Esophagus muscularis mucosa (tissue), 4 donors: ENCODE measurements around the gene RASIP1. TPM values are rescaled to one million over a fixed set of nuclear protein-coding genes. Genes with fewer than 3 reads are reported as not detected.
"Not testable (repeated sequence)": the region's sequence is repeated elsewhere in the genome, so short reads cannot be mapped to it uniquely, and the experiment has no call there.

ENCODE experiments used
- DNase-seq: peaks from one replicate; pipeline ENCODE4 v3.0.0-alpha.2; 2017; ENCODE audit errors: extremely low spot score
- H3K27ac ChIP-seq, 4 donors: fragments of 200-600 bp; sonication (generic); replicated peaks in 1 of 4; 1 replicate in 3 of 4; 2 replicates in 1 of 4; pipeline ENCODE4 v1.5.1; 2016 to 2019; ENCODE audit warnings: mild to moderate bottlenecking in 1 of 4
- H3K27me3 ChIP-seq, 4 donors: fragments of 200-600 bp; sonication (generic); one replicate each; pipeline versions ENCODE4 v1.5.1 to v1.6.0; 2016 to 2019
- H3K36me3 ChIP-seq, 4 donors: fragments of 200-600 bp; sonication (generic); one replicate each; pipeline ENCODE4 v1.5.1; 2016 to 2019
- H3K4me1 ChIP-seq, 4 donors: fragments of 200-600 bp; sonication (generic); one replicate each; pipeline ENCODE4 v1.5.1; 2016 to 2019
- H3K4me3 ChIP-seq, 4 donors: fragments of 200-600 bp; sonication (generic); 1 replicate in 2 of 4; 2 replicates in 2 of 4; pipeline ENCODE4 v1.5.1; 2016 to 2019; ENCODE audit warnings: mild to moderate bottlenecking in 4 of 4, moderate library complexity in 1 of 4
- H3K9me3 ChIP-seq, 4 donors: fragments of 200-600 bp; sonication (generic); 1 replicate in 3 of 4; 2 replicates in 1 of 4; pipeline ENCODE4 v1.5.1; 2016 to 2019
- CTCF ChIP-seq, 3 experiments: fragments of 200-600 bp in 2 of 3; fragments of 450-650 bp in 1 of 3; sonication (generic) in 2 of 3; IDR thresholded peaks; one replicate each; pipeline ENCODE4 v1.5.1; 2017 to 2019; ENCODE audit warnings: antibody characterized with exemption in 3 of 3, mild to moderate bottlenecking in 2 of 3, moderate library complexity in 1 of 3
- EP300 ChIP-seq: sonication (generic); formaldehyde crosslinking; IDR thresholded peaks from one replicate; pipeline ENCODE4 v1.6.1; 2017; ENCODE audit warnings: antibody characterized with exemption
- POLR2A ChIP-seq: fragments of 450-650 bp; IDR thresholded peaks from one replicate; pipeline ENCODE4 v1.6.1; 2017; ENCODE audit warnings: antibody characterized with exemption, moderate library complexity, mild to moderate bottlenecking, low read depth
- POLR2AphosphoS5 ChIP-seq, 2 donors: sonication (generic); formaldehyde crosslinking; IDR thresholded peaks; one replicate each; pipeline ENCODE4 v1.6.1; 2017; ENCODE audit warnings: antibody characterized with exemption in 2 of 2
- WGBS: methylation state at CpG from one replicate; pipeline ENCODE4 v1.1.5; 2018; 5-methylcytosine and 5-hydroxymethylcytosine counted together
- intact Hi-C: fragments of 100-400 bp; cut with DNase I; formaldehyde crosslinking; loops from one replicate; pipeline ENCODE4 v1.15.1; 2023
- total RNA-seq, 4 donors: library from RNA; depleted of rRNA; stranded (reverse); fragments of >200 nt; gene quantifications; one replicate each; pipeline versions ENCODE4 v1.1.0 to v1.2.1, GENCODE V29; 2016

Gene RASIP1
- total RNA-seq, 4 donors from 2014 or later, result 15.0 to 27.7 (median 22.8) TPM

GRCh38 chr19:48686088-48686487, 54.3 kb downstream of the RASIP1 start:
- no peak for DNase-seq
- intact Hi-C loops, result no loop called here
- WGBS, result 81% methylated on average over 3 of the region's 3 CpGs
- no peaks in the 10 kb centered on the region for H3K9me3 ChIP-seq
- TF ChIP-seq POLR2A (no peak), POLR2AphosphoS5 (IDR thresholded peaks at IDR 0.05) (no peak), EP300 (no peak), CTCF (IDR thresholded peaks at IDR 0.05) (no peak)
- no peaks in the 10 kb centered on the region for H3K27me3 ChIP-seq
- no peak overlapping the region for H3K4me3 ChIP-seq
- no peak overlapping the region for H3K27ac ChIP-seq
- no peaks in the 10 kb centered on the region for H3K4me1 ChIP-seq
- H3K36me3 ChIP-seq, result no peaks in the 10 kb centered on the region

GRCh38 chr19:48685583-48685982, 54.8 kb downstream of the RASIP1 start:
- no peaks in the 10 kb centered on the region for H3K9me3 ChIP-seq
- H3K4me1 ChIP-seq, result no peaks in the 10 kb centered on the region
- H3K4me3 ChIP-seq, result no peak overlapping the region
- DNase-seq, result no peak
- intact Hi-C loops, result no loop called here
- whole genome bisulfite sequencing, result 95% methylated on average over 9 of the region's 9 CpGs
- no peaks in the 10 kb centered on the region for H3K36me3 ChIP-seq
- no peaks in the 10 kb centered on the region for H3K27me3 ChIP-seq
- TF ChIP-seq EP300, result no peak
- TF ChIP-seq POLR2A, result no peak
- H3K27ac ChIP-seq, result no peak overlapping the region

GRCh38 chr19:48683349-48683748, 57.1 kb downstream of the RASIP1 start:
- 55% methylated on average over 11 of the region's 11 CpGs for WGBS
- DNase-seq, result no peak
- Histone ChIP-seq H3K36me3 (no peaks in the 10 kb centered on the region), H3K27ac (no peak overlapping the region), H3K4me3 (peak overlapping the region; percentile 8 to 33 (median 20)), H3K27me3 (no peaks in the 10 kb centered on the region), H3K9me3 (no peaks in the 10 kb centered on the region), H3K4me1 (no peaks in the 10 kb centered on the region)
- intact Hi-C loops, result no loop called here
- no peak for TF ChIP-seq EP300

- H3K27me3 ChIP-seq, result no peaks in the 10 kb centered on the region
- H3K27ac ChIP-seq, result no peak overlapping the region
- DNase-seq, result no peak
- H3K9me3 ChIP-seq, result no peaks in the 10 kb centered on the region
- intact Hi-C loops, result no loop called here
- H3K36me3 ChIP-seq, result no peaks in the 10 kb centered on the region
- H3K4me1 ChIP-seq, result no peaks in the 10 kb centered on the region
- WGBS, result 83% methylated on average over 7 of the region's 7 CpGs
- no peak overlapping the region for H3K4me3 ChIP-seq
- TF ChIP-seq CTCF (IDR thresholded peaks at IDR 0.05) (no peak), POLR2AphosphoS5 (IDR thresholded peaks at IDR 0.05) (no peak), POLR2A (no peak), EP300 (no peak)
These were observed 59.3 kb downstream of the RASIP1 start for GRCh38 chr19:48681127-48681470.

- WGBS, result 95% methylated on average over 35 of the region's 45 CpGs
- no peaks in the 10 kb centered on the region for H3K36me3 ChIP-seq
- no peak for TF ChIP-seq POLR2AphosphoS5 (IDR thresholded peaks at IDR 0.05)
- no peak for TF ChIP-seq EP300
- TF ChIP-seq POLR2A, result no peak
- no peak for TF ChIP-seq CTCF (IDR thresholded peaks at IDR 0.05)
These were observed 59.8 kb downstream of the RASIP1 start for GRCh38 chr19:48680436-48681126.

GRCh38 chr19:48680006-48680405, 60.4 kb downstream of the RASIP1 start:
- H3K36me3 ChIP-seq, H3K4me1 ChIP-seq, H3K27ac ChIP-seq, intact Hi-C loops, H3K4me3 ChIP-seq, H3K9me3 ChIP-seq, H3K27me3 ChIP-seq, DNase-seq: not testable (repeated sequence)
- WGBS, result 92% methylated on average over 13 of the region's 19 CpGs

More at GRCh38 chr19:48680436-48681126, 59.8 kb downstream of the RASIP1 start:
- no peaks in the 10 kb centered on the region for H3K9me3 ChIP-seq
- H3K27ac ChIP-seq, result no peak overlapping the region
- peaks cover 1 to 4% (median 2%) of the 10 kb centered on the region in 4 donors for H3K4me1 ChIP-seq
- no peaks in the 10 kb centered on the region for H3K27me3 ChIP-seq
- intact Hi-C loops, result no loop called here
- no peak overlapping the region for H3K4me3 ChIP-seq
- no peak for DNase-seq
